ENCODE data around the gene CHD1L.
"Not testable (repeated sequence)": the region's sequence is repeated elsewhere in the genome, so short reads cannot be mapped to it uniquely, and the experiment has no call there.

The CHD1L gene

DNA sequence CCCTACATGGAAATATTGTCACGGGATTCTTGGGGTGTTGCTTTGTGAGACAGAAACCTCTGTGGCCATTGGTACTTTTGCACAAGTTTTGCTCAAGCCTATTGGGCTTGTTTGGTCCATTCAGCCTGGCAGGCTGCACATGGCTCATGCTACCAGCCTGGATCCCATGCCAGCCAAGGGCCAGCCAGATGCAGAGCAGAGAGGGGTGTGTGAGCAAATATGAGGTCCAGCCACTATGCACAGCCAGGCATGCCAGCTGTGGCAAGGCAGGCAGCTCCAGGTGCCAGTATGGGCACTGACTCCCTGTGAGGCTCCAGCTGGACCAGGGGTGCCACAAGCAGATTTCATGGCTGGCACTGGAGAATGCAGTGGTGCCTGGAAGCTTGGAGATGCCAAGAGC lies 6.7 kb upstream of the CHD1L start:
- Histone ChIP-seq H3K27ac (no peak overlapping the region), H3K27me3 (no peaks in the 10 kb centered on the region), H3K36me3 (no peaks in the 10 kb centered on the region), H3K9me3 (peaks cover 46% of the 10 kb centered on the region), H3K4me1 (no peaks in the 10 kb centered on the region), H3K4me2 (no peak overlapping the region), H4K20me1 (no peaks in the 10 kb centered on the region), H3K4me3 (no peak overlapping the region), H3K9ac (no peak overlapping the region)
- TF ChIP-seq Cebpa-rat (IDR thresholded peaks at IDR 0.05): no peak

DNA sequence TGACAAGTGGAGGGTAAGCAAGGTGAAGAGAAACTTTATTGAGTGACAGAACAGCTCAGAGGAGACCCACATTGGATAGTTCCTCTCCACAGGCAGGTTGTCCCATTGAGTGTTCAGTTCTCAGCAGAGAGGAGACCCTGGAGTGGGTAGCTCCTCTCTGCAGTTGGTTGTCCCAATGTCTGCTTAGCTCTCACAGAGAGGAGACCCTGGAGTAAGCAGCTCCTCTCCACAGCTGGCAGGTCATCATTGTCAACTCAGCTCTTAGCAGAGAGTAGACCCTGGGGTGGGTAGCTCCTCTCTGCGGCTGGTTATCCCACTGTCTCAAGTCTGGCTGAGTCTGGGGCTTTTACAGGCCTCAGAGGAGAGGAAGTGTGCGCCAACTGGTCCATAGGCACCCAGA lies 6.0 kb upstream of the CHD1L start:
- H3K4me1 ChIP-seq: no peaks in the 10 kb centered on the region; the same call in 1 of the 2 replicates
- H3K9me3 ChIP-seq: peaks cover 45% of the 10 kb centered on the region
- no peak overlapping the region for H3K27ac ChIP-seq
- H3K4me3 ChIP-seq: no peak overlapping the region
- H3K9ac ChIP-seq: no peak overlapping the region
- no peak overlapping the region for H3K4me2 ChIP-seq
- H4K20me1 ChIP-seq: no peaks in the 10 kb centered on the region
- no peak for TF ChIP-seq Cebpa-rat (IDR thresholded peaks at IDR 0.05)
- no peaks in the 10 kb centered on the region for H3K27me3 ChIP-seq
- no peaks in the 10 kb centered on the region for H3K36me3 ChIP-seq

DNA sequence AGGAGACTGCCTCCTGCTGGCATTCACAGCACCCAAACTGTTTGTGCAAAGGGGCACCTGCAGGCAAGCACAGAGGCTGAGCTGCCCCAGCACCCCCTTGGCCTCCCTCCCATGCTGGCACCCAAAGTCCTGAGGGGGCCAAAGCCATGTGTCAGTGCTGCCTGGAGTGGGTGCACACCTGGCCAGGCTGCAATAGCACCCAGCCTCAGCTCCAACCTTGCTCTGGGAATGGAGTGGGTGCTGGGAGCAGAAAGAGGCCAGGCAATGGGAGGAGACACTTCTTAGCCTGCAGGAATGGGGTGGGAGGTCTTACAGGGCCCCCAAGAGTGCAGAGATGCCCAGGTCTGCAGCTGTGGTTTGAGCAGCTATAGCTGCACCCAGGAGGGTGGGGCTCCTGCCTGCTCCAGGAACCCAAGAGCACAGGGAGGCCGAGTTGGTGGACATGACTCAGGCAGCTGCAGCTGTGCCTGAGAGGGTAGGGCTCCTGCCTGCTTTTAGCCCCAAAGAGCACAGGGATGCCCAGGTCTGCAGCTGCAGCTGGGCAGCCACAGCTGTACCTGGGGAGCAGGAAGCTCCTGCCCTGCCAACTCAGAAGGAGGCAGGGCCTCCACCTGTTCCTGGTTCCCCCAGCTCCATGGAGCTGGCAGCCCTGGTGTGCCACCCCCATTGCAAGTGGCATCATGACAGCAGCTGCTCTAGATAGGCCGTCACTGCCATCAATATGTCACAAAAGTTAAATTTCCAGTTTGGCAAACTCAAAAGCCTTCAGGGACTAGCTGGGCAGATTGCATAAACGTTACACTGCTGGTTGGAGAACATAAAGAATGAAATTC lies 5.3 kb upstream of the CHD1L start:
- H3K4me2 ChIP-seq: no peak overlapping the region
- H3K4me3 ChIP-seq: no peak overlapping the region
- H3K27ac ChIP-seq: no peak overlapping the region
- no peaks in the 10 kb centered on the region for H4K20me1 ChIP-seq
- no peak for TF ChIP-seq Cebpa-rat (IDR thresholded peaks at IDR 0.05)
- peaks cover 38% of the 10 kb centered on the region for H3K9me3 ChIP-seq
- H3K27me3 ChIP-seq: no peaks in the 10 kb centered on the region
- no peaks in the 10 kb centered on the region for H3K36me3 ChIP-seq
- peaks cover 6% of the 10 kb centered on the region for H3K4me1 ChIP-seq
- H3K9ac ChIP-seq: no peak overlapping the region

DNA sequence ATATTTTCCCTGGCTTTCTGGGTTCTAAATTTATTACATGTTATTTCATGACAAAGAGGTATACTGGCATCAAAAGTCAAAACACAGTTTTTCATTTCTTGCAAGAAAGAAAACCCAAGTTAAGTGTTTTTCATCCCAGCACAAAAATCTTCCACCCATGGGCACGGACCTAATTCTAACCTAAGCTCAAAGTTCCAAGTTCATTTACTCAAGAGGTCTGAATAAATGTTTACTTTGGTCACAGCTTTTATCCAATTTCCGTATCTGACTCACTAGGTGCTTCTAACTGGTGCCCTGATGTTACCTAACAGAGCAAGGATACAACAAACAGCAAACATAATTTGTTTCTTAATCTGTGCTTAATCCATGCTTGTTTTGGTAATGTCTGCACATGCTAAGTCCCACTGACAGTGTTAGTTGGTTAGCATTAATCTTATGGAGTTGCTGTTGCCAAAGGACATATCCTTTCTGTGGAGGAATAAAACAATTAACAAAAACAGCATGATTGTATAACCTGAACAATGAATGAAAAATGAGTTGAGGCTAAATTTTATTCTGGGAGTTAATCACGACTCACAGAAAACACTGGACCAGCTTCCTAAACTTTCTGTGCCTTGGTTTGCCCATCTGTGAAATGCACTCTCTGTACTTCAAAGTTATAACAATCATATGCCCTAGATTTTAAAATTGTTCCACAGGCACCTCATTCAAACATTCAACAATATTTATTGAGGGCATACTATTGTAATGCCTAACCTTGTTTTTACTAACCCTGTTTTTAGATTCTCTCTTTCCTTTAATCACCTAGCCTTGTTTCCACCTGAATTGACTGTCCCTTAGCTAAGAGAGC lies 4.2 kb upstream of the CHD1L start:
- Histone ChIP-seq H3K4me3 (no peak overlapping the region), H3K36me3 (no peaks in the 10 kb centered on the region), H3K27ac (no peak overlapping the region)

DNA sequence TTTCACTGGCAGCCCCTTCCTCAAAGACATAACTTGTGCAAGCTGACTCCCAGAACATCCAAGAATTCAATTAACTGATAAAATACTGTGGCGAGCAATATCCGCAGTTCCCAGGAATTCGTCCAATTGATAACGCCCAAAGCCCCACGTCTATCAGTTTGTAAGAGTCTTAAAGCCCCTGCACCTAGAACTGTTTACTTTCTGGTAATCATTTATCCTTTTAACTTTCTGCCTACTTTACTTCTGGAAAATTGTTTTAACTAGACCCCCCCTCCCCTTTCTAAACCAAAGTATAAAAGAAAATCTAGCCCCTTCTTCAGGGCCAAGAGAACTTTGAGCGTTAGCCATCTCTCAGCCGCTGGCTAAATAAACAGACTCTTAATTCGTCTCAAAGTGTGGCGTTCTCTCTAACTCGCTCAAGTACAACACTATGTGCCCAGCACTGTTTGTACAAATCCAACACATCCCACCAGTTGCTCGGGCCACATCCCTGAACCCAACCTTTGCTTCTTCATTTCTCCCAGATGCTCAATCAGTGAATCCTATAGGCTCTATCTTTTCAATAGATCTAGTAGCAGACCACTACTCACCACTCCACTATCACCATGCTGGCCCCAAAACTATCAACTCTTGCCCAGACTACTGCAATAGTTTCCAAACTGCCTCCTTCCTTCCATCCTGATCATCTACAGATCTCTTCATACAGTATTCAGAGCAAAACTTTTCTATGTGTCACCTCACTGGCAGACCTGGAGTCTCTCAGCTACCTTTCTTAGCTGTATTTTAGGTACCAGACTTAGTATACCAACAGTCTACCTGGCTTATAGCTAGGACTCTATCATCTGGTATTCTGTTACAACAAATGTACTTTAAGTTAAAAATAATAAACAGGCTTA lies 3.3 kb upstream of the CHD1L start:
- Histone ChIP-seq H3K4me1 (peaks cover 10% of the 10 kb centered on the region), H3K4me2 (no peak overlapping the region)

More for the DNA sequence above, 4.2 kb upstream of the CHD1L start:
- Histone ChIP-seq H3K9ac (no peak overlapping the region), H3K4me2 (no peak overlapping the region), H3K4me1 (peaks cover 7% of the 10 kb centered on the region), H3K27me3 (no peaks in the 10 kb centered on the region), H4K20me1 (peaks cover 2% of the 10 kb centered on the region; the same call in 1 of the 2 replicates), H3K9me3 (peaks cover 36% of the 10 kb centered on the region)
- no peak for TF ChIP-seq Cebpa-rat (IDR thresholded peaks at IDR 0.05)

DNA sequence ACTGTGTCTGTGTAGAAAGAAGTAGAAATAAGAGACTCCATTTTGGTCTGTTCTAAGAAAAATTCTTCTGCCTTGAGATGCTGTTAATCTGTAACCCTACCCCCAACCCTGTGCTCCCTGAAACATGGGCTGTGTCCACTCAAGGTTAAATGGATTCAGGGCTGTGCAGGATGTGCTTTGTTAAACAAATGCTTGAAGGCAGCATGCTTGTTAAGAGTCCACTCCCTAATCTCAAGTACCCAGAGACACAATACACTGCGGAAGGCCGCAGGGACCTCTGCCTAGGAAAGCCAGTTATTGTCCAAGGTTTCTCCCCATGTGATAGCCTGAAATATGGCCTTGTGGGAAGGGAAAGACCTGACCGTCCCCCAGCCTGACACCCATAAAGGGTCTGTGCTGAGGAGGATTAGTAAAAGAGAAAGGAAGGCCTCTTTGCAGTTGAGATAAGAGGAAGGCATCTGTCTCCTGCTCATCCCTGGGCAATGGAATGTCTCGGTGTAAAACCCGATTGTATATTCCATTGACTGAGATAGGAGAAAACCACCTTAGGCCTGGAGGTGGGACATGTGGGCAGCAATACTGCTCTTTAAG lies 2.3 kb upstream of the CHD1L start:
- not testable (repeated sequence) for H3K27me3 ChIP-seq, H3K36me3 ChIP-seq, H3K4me2 ChIP-seq, H3K4me3 ChIP-seq, H3K9ac ChIP-seq, H3K27ac ChIP-seq
- Histone ChIP-seq H3K4me1 (peaks cover 21% of the 10 kb centered on the region), H3K9me3 (peaks cover 24% of the 10 kb centered on the region), H4K20me1 (peaks cover 22% of the 10 kb centered on the region)

More for the DNA sequence above, 3.3 kb upstream of the CHD1L start:
- peaks cover 11% of the 10 kb centered on the region for H4K20me1 ChIP-seq
- no peak for TF ChIP-seq Cebpa-rat (IDR thresholded peaks at IDR 0.05)
- H3K27me3 ChIP-seq: no peaks in the 10 kb centered on the region
- no peak overlapping the region for H3K4me3 ChIP-seq
- H3K9ac ChIP-seq: no peak overlapping the region
- H3K9me3 ChIP-seq: peaks cover 33% of the 10 kb centered on the region
- H3K36me3 ChIP-seq: no peaks in the 10 kb centered on the region
- H3K27ac ChIP-seq: no peak overlapping the region

DNA sequence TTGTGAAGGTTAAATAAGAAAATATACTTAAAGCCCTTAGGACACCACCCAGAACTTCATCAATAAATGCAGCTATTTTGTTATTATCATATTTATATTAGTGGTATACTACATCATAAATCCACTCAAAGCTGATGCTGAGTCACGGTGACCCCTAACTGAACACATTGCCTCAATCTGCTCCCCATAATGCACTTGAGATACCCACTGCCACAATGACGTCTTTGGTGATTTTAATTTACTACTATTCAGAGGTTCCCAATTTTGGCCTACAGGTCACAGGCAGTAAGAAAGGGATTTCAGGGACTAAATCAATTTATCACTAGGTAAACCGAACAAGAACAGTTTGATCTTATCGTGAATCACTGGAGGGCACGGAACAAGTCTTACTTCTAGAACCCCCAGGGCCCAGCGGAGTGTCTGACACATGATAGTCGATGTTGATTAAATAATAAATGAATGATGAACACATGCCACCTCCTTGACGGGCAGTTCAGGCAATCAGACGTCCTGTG lies 493 bp upstream of the CHD1L start:
- Histone ChIP-seq H3K4me1 (peaks cover 38% of the 10 kb centered on the region), H3K36me3 (peaks cover 8% of the 10 kb centered on the region; the same call in 1 of the 2 replicates), H3K9me3 (peaks cover 6% of the 10 kb centered on the region), H3K4me3 (peak overlapping the region; percentile 86), H3K27ac (no peak overlapping the region; the same call in 1 of the 2 replicates), H3K9ac (peak overlapping the region; percentile 91), H4K20me1 (peaks cover 40% of the 10 kb centered on the region), H3K4me2 (peak overlapping the region; percentile 73), H3K27me3 (no peaks in the 10 kb centered on the region)
- no peak for TF ChIP-seq Cebpa-rat (IDR thresholded peaks at IDR 0.05)

DNA sequence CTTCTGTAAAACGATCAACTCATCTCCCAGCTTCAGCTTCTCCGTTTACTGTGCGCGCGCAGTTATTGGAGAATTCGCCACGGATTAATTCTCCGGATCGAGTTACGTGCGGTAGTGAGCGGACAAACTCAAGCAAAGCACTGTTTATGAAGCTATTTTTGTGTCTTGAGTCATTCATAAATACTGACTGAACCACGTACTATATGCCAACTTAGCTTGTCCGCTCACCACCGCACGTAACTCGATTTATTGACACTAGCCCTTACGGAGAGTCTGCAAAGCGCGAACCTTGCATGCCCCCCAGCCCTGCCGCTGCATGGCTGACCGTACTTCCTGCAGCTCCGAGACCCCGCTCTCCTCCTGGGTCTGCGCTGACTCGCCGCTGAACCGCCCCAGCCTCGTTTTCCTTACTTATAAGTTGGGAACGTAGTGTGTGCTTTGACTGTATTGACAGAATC lies 773 bp downstream of the CHD1L start:
- Histone ChIP-seq H3K36me3 (peaks cover 8% of the 10 kb centered on the region; the same call in 1 of the 2 replicates), H3K9me3 (0 out of 2 replicates have a peak, but pooled peaks cover 8% of the 10 kb centered on the region), H3K27me3 (no peaks in the 10 kb centered on the region), H4K20me1 (peaks cover 52% of the 10 kb centered on the region), H3K27ac (peak overlapping the region; percentile 95), H3K9ac (peak overlapping the region; percentile 91), H3K4me2 (peak overlapping the region; percentile 73), H3K4me3 (peak overlapping the region; percentile 86), H3K4me1 (peaks cover 50% of the 10 kb centered on the region)
- no peak for TF ChIP-seq Cebpa-rat (IDR thresholded peaks at IDR 0.05)

Measured in BLaER1 (cell line).